AG08395 (cell line): ENCODE measurements around the gene NTN1.
A peak's percentile ranks its signal among the peaks of the same experiment; 100 is the strongest.
"Not testable (repeated sequence)": the region's sequence is repeated elsewhere in the genome, so short reads cannot be mapped to it uniquely, and the experiment has no call there.

Experiments
- DNase-seq: peaks from one replicate; pipeline ENCODE4 v3.0.0; 2012; ENCODE audit warnings: mixed read lengths, low spot score

NTN1 gene

DNA sequence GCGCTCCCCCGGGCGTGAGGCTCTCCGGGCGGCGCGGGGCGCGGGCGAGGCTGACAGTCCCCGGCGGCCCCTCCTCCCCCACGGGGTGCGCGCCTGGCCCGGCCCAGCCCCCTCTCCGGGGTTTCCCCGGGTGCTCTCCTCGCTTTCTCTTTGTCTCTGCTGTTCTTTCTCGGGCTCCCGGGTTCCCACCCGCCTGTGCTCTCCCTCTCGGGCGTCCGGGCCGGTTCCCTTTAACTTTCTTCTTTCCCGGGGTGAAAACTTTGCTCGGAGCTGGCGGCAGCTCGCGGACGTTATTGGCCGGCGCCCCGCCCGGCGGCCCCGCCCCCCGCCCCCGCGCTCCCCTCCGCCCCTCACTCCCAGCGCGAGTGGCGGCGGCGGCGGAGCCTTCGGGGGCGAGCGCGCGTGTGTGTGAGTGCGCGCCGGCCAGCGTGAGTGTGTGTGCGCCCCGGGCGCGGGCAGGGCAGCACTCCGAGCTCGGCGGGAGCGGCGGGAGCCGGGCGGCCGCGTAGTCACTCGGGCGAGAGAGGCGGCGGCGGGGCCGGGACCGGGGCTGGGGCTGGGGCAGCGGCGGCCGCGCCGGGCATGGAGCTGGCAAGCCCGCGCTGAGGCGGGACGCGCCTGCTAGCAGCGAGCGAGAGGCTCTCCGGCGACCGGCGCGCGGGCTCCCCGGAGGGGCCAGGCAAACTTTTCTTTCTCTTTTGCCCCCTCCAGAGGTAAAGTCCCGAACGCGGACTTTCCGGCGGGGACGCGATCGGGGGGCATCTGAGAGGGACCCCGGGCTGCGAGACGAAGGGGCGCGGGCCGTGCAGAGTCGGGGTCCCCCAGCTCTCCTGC, at the start of gene NTN1:
Gene NTN1 (plus strand): TSS at position 353 of the 834 bp plus-strand sequence. CDS start 864 bp downstream, outside the sequence.
- DNase-seq: peak; percentile 45

DNA sequence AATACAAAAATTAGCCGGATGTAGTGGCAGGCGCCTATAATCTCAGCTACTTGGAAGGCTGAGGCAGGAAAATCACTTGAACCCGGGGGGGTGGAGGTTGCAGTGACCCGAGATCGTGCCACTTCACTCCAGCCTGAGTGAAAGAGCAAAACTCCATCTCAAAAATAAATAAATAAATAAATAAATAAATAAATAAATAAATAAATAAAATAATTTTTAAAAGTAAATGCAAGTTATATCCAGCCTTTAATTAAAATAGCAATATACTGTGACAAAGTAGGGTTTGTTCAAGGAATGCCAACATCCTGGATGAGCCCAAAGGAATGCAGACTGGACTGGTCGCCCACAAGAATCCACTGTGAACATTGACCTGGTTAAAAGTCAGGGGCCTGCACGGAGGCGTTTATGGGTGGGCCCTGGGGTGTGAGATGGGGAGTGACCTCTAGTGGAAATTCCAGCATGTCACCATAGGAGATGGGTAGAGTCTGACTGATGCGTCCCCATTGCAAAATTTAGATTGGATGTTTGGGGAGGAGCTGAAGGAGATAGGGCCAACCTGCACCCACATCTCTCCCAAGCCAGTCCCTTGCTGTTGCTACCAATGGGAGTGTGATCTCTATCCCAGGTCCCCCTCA, 46.1 kb upstream of the NTN1 start:
- DNase-seq: no peak

GRCh38 chr17:8976638-8977037, 44.7 kb upstream of the NTN1 start:
- DNase-seq: no peak

GRCh38 chr17:8979715-8980114, 41.6 kb upstream of the NTN1 start:
- no peak for DNase-seq

DNA sequence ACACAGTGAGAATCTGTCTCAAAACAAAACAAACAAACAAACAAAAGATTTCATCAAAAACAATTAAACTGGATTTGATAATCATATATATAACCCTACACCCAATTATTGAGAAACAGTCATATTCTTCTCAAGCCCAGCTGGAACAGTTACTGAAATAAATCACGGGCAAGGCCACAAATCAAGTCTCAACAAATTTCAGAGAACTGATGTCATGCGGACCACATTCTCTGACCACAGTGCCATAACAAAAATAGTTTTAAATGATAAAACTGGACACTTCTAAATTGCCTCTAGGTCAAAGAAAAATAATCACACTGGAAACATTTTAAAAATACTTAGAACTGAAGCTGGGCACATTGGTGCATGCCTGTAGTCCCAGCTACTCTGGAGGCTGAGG, 39.9 kb upstream of the NTN1 start:
- no peak for DNase-seq

DNA sequence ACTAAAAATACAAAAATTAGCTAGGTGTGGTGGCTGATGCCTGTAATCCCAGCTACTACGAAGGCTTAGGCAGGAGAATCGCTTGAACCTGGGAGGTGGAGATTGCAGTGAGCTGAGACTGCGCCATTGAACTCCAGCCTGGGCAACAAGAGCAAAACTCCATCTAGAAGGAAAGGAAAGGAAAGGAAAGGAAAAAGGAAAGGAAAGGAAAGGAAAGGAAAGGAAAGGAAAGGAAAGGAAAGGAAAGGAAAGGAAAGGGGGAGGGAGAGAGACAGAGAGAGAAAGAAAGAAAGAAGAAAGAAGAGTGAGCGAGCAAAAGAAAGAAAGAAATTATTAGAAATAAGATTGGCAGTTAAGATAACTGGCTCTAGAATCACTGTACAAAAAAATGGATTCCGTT, 37.1 kb upstream of the NTN1 start:
- not testable (repeated sequence) for DNase-seq

DNA sequence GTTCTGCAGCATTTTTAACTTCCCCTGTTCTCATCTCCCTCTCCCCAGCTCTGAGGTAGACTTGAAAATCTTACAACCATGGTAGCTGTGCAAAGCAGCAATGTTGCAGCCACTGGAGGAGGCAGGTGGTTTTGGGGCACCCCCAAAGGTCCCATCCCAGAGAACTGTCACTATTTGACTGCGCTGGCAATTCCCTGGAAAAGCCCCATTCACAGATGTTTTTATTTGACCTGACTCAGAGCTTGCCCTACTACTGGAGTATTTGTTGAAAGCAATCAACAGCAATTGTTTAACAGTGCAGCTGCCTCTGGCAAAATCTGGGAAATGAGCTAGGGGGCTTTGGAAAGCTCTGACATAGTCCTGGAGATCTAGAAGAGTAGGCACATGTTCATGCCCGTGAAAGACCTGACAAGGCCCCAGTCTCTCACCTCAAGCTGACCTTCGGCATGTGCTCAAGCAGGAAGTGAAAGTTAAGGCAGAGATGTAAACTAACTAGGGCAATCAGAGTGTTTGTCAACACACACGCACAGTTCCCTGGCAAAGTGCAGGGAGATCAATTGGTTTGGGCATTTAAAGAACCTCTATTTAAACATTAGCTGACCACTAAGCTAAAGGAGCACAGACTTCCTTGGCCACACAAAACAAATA, 36.1 kb upstream of the NTN1 start:
- DNase-seq: no peak

DNA sequence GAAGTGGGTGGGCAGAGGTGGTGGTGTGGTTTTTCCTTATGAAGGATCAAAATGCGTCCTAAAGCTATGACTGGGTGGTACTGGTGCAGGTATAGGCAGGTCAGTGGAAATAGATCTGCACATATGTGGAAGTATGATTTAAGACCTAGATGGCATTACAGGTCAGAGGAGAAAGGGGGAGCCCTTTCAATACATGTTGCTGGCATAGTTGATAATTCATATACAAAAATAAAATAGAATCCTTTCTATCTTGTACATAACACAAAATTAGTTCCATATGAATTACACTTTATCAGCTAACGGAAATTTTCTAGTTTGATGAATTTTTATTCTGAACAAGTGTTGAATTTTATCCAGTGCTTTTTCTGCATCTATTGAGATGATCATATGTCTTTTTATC, 35.0 kb upstream of the NTN1 start:
- DNase-seq: no peak

GRCh38 chr17:8988263-8988935, 32.9 kb upstream of the NTN1 start:
- not testable (repeated sequence) for DNase-seq

DNA sequence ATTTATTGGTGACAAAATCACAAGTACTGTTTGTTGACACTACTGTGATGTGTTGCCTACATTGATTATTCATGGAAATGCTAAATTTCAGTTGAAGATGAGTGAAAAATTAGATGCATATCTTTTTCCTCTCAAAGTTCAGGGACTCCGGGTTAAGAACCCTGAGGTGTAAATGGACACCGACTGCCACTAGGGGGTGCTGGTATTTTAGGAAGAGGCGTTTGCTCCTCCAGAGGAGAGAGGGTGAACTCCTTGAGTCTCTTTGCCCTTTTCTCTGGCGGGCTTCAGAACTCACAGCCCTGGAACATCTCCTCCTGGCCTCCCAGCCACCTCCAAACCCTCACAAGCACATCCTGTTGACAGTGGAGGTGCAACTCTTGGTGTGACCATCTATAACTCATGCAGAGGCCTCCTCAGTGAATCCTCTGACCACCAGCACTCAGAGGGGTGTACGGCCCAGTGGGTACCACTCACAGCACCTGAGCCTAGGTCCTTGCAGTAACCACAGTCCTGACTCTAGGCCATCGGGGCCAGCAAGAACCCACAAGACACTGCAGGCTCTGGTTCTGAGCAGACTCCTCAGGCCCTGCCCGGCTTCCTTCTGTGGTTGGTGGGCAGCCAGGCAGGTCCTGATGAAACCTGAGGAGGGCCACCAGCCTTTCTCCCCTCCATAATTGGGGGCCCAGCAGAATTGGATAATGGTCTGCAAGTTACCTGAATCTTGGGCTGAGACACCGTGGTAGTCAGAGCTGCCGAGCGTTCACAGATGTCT, 29.6 kb upstream of the NTN1 start:
- DNase-seq: peak; percentile 77

DNA sequence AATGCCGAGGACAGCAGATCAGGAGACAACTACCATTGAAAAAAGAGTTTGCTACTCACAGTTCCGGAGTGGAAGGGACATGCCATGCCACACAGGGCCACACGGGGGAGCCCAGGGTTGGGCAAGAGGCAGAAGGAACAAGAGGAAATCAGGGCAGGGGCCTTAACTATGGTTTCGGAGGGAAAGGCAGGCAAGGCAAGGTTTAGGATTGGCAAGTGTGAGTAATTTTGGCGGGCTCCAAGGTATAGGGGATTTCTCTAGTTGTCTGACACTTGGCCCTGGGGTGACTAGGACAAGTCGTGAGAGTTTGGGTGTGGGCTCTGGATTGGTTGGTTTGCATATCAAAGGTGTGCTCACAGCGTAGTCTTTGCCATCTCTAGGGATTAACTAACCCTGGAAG, 27.0 kb upstream of the NTN1 start:
- peak; percentile 63 for DNase-seq

DNA sequence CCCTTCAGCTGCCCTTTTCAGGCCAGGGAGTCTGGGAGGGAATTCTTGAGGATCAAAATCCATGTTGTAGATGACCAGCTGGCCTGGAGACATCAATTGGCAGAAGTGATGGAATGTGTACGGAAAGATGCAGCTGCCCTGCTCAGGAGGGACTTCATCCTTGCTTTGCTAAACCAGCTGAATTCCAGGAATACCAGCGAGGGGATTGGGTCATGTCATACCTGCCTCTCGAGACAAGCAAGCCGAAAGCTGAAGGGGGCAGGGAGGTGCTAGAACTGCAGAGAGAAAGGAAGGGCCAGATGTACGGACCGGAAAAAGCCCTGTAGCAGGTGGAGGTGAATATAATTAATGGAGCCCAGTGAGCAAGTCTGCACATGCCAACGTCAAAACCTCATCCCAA, 25.6 kb upstream of the NTN1 start:
- DNase-seq: no peak

GRCh38 chr17:8997994-8998628, 23.2 kb upstream of the NTN1 start:
- peak; percentile 76 for DNase-seq

DNA sequence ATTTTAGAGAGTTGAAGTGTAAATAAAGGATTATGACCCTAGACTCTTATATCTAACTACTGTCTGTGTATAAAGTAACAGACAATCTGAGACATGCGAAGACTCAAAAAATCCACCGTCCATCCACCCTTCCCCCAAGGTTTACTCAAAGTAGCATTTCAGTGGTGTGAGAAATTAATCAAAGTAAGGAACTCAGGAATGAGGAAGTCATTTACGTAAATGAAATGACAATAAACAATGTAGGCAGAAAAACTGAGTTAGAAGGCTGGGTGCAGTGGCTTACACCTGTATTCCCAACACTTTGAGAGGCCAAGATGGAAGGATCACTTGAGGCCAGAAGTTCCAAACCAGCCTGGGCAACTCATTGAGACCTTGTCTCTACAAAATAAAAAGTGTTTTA, 19.8 kb upstream of the NTN1 start:
- no peak for DNase-seq

DNA sequence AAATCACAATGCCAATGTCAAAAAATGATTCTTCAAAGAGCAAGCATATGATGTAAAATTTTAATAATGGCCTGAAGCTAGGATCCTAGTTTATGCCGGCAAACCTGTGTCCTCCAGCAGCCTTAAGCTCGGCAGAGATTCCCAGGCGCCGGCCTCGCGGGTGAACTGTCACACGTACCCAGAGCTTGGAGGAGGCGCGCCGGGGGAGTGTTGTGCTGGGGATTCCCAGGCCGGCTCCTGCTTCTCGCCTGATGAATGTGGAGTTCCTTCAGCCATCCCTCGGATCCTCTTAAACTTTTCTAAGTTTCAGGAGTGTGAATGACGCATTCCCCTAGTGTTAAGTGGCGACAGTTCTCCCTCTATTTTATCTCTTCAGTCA, 19.1 kb upstream of the NTN1 start:
- no peak for DNase-seq

DNA sequence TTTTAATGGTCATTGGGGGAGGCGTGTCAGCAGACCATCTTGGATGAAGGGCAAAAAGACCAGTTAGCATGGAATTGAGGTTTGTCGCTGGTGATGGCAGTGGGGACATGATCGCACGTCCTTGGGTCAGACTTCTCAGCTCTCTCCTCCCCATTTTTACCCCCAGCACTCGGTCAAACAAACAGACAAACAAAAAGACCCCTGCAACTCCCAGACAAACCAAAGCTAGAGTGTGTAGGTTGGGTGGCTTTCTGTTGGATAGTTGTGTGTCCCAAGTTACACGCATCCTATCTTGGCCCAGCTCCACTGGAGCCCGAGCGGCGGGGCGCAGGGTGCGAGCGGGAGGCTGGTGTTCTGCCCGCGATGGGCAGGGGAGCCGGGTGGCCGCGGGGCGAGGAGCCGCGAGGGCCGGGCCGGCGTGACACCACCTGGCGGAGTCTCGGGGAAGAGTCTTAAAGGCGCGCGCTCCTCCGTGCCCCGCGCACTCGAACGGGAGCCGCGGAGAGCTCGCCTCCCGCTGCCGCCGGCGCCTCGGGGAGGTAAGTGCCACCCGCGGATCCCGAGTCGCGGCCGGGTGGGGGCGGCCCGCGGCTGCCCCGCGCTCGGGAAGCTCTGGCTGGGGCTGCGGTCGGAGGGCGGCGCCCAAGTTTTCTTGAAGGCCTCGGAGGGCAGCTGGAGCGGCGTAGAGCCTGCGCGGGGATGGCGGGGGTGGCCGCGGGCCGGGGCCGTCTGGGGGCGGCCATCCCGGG, 18.5 kb upstream of the NTN1 start:
- DNase-seq: no peak

DNA sequence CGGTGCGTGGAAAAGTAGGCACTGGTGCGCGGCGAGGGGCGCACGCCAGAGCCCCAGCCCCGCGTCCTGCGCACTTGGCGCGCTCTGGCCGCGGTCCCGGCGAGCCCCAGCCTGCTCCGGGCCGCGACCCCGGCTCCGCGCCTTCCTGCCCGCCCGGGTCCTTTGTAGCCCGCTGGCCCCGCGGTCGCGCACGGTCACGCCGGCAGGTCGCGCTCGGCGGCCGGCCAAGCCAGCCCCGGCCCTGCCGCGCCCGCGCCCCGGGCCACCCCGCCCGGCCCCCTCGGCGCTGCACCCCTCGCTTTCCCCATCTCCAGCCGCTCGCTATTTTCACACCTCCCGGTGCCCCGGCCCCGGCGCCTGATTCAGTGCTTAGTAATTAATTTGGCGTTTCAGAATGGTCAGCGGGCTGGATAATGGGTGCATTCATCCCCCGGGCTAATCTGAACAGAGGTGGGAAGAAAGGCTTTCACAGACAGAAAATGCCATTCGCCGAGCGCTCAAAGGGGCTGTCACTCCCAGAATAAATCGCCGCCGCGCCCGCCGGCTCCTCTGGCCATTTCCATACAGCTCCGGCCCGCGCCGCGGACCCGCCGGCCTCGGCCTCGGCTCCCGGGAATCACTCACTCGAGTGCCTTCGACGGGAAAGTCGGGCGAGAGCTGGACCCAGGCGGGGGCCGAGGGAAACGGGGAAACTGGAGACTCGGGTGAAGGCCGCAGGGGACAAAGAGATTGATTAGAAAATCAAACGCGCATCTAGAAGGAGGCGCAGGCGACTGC, 17.8 kb upstream of the NTN1 start:
- no peak for DNase-seq

GRCh38 chr17:9004132-9004960, 17.0 kb upstream of the NTN1 start:
- DNase-seq: no peak

DNA sequence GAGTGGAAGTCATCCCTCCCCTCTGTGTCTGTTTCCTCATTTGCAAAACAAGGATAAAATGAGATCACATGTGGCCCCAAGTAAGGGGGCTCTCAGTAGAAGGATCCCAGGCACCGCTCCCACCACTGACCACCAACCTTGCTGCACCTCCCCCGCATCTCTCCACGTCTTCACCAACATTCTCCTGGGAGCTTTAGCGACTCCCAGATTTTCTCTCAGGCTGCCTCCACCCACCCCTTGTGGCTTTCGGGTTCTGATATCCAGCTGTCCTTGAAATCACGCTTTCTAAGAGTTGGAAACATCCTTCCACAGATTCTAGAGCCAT, 16.4 kb upstream of the NTN1 start:
- no peak for DNase-seq
